HG03342 (cell line): ENCODE data around the gene PEMT.
"Not testable (repeated sequence)": the region's sequence is repeated elsewhere in the genome, so short reads cannot be mapped to it uniquely, and the experiment has no call there.

Source experiments
- ATAC-seq: cut with Tn5 transposase; IDR thresholded peaks from one replicate; pipeline ENCODE4 v1.9.1; 2021; ENCODE audit warnings: mild to moderate bottlenecking, moderate library complexity; ENCODE audit not compliant: unreplicated experiment

PEMT gene

DNA sequence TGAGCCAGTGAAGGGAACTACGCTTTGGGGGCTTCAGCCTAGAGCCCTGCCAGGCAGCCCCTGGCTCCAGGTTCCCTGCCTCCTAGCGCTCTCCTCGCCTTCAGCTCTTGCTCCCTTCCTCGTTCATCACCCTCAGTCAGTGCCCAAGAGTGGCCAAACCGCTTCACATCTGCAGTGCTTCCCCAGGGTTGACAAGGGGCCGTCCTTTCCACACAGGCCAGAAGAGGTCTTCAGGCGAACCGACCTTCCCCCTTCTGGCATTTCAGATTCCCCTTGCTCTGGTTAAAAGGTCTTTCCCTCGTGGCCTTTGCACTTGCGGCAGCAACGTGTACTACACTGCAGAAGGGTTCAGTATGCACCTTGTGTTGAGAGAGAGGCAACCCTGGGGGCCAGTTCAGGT, 99.4 kb downstream of the PEMT start:
- ATAC-seq = no peak

DNA sequence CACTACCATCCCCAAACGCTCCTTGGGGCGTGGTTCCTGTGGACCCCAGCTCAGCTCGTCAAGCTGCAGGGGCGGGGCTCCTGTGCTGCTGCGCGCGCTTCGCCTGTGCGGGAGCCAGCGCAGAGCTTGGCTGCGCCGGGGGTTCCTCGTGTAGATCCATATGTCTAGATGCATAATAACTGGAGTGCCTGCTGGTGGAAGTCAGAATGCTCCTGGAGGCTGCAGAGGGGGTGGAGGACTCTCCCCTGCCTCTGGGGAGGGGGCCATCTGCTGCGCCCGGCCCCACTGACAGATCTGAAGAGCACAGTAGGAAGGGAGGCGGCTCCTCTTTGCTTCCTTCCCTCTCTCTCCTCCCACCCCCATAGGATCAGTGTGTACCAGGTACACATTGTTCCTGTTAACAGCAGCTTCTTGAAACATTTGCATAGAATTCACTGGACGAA, 99.9 kb downstream of the PEMT start:
- ATAC-seq = no peak

DNA sequence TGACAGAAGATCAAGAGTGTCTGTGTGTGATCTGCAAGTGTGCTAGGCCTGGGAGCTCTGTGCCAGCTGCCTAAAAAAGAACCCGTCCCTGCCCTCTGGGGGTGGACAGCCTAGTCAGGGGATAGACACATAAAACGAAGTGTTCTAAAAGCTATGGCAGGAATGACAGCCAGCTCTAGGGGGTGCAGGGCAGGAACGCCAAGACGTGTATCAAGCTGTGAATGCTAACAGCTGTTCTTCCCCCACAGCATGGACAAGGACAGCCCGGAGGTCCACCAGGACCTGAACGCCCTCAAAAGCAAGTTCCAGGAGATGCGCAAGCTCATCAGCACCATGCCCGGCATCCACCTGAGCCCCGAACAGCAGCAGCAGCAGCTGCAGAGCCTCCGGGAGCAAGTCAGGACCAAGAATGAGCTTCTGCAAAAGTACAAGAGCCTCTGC, 100.5 kb downstream of the PEMT start:
- ATAC-seq = no peak

DNA sequence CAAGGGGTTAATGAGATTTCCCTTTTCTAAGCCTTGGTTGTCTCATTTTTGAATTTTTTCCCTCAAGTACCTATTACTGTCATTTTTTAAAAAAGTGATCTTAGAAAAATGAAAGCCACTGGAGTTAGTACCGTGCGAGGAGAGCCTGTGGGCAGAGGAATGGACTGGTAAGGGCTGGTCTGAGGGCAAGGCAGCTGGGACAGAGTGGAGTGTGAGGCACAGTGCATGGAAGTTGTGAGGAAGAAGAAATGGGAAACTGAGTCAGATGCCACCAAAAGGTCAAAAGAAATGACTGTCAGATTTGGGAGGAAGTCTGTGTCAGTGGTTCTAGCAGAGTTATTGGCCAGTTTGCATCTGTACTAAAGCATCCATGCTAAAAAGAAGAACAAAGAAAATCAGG, 103.5 kb downstream of the PEMT start:
- ATAC-seq = no peak

DNA sequence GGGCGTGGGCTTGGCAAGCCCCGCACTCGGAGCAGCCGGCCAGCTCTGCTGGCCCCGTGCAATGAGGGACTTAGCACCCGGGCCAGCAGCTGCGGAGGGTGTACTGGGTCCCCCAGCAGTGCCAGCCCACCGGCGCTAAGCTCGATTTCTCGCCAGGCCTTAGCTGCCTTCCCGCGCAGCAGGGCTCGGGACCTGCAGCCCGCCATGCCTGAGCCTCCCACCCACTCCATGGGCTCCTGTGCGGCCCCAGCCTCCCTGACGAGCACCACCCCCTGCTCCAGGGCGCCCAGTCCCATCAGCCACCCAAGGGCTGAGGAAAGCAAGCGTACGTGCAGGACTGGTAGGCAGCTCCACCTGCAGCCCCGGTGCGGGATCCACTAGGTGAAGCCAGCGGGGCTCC, 105.1 kb downstream of the PEMT start:
- ATAC-seq = not testable (repeated sequence)

DNA sequence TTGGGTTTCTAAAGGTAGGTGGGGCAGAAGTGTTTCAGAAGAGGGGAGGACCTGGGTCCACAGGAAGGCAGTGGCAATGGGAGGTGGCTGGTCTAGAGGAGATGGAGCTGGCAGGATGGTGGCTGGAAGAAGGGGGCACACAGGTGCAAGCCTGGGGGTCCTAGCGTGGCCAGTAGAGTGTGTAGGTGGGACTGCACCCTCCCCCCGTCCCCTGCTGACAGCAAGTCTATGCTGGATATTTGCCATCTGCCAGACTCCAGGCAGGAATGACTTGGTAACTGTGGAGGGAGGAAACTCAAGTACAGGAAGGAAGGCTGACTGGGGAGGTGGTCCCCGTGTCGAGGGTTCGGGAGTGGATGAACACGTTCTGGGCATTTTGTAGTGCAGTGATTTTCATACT, 106.1 kb downstream of the PEMT start:
- no peak for ATAC-seq

DNA sequence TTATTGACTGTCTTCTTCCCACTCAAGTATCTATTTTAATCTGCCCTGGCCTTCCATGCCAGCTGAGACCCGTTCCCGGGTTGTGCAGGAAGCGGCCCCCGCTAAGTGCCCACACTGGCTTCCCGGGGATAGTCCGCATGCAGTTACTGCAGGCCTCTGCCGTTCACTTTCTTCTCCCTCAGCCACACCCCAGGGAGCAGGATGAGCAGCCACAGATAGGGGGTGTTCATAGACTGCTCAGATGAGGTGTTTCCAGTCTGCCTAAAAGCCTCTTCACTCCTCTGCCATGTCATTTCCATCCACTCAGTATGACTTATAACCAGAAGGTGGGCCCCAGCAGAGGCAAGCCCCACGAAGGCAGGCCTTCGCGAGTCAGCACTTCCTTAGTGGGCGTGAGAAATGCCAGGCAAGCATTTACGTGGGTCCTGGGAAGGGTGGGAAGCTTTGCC, 107.0 kb downstream of the PEMT start:
- no peak for ATAC-seq

DNA sequence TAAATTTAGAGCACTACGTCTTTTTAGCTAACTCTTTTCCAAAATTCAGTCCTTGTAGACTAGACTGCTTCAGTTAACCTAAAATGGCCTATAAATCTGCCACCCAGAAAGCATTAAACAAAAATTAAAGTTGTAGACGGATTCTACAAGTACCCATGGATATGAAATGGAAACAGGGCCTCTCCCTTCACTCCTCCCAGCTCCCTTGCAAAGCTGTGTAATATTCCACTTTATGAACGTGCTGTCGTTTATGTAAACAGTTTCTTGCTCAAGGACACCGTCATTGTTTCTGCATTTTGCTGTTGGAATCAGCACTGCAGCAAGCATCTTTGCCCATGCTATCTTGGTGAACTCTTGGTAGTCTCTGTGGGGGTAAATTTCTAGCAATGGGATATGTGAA, 109.6 kb downstream of the PEMT start:
- no peak for ATAC-seq

DNA sequence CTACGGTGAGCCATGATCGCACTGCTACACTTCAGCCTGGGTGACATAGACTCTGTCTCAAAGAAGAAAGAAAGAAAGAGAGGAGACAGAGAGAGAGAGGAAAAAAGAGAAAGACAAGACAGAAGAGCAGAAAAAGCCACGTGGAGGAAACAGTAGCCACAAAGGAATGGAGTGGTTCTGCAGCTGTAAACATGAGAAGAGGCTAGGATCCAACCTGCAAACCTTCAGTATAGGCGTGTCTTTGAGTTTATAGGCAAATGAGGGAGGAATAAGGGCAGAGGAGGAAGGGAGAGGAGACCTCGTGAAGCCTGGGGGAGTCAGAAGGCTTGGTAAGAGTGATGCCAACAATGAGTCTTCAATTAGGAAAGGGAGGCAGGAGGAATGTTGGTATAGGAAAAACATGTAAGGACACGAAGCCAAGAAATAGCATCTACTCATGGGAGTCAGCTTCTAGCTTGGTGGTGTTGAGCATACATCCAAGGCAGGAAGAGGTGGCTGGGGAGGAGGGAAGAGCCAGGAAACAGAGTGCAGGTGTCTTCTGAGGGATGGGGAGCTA, 110.8 kb downstream of the PEMT start:
- no peak for ATAC-seq

DNA sequence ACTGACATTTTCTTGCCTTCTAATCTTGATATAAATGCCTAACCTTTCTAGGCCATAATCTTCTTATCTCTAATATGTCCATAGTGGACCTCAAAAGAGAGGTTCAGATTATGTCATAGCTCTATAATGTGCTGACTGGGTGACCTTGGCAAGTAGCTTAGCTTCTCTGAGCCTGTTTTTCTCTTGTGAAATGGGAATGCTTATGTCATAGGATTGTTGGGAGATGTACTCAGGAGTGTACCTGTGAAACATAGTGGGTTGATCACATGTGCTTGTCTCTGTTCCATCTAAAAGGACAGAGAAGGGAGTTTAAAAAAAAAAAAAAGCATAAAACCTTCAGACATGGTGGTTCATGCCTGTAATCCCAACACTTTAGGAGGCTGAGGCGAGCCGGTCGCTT, 112.3 kb downstream of the PEMT start:
- no peak for ATAC-seq

DNA sequence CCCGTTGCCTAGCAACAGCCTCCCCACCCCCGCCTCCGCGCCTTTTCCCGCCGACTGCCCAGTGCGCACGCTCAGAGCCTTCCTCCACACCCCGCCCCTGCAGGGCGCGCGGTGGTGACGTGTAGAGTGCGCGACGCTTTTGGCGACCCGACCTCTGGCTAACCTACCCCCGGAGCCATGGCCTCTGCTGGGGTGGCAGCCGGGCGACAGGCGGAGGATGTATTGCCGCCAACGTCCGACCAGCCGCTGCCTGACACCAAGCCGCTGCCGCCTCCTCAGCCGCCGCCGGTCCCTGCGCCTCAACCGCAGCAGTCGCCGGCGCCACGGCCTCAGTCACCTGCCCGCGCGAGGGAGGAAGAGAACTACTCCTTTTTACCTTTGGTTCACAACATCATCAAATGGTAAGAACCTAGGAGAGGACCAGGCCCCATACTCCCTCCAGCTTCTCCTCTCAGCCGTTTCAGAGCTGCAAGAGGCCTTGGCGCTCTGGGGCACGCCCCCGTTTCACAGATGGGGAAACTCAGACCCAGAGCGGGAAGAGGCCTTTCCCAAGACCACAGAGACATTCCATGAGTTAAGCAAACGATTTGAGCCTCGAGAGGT, 114.5 kb downstream of the PEMT start, which contains the start of gene MED9:
Gene MED9 (plus strand): TSS at position 136 of the 603 bp plus-strand sequence. CDS start 42 bp downstream, at position 178.
- ATAC-seq = peak; percentile 78

DNA sequence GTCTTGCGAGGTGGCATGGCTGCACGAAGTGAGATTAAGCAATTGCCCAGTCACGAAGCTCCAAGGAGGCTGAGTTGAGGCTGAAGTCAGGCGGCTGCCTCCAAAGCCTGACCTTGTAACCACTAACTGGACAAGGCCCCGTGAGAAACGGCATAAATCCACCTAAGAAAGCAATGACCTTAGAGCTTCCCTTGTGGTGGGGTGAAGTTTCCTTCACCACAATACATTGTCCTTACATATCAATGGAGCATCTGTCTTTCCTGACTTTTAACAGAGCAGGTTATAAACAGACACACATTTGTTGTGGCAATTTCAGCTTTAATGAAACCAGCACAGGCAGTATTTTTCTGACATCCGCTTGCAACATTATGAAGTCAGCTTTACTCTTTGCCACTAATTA, 117.2 kb downstream of the PEMT start:
- ATAC-seq = no peak

DNA sequence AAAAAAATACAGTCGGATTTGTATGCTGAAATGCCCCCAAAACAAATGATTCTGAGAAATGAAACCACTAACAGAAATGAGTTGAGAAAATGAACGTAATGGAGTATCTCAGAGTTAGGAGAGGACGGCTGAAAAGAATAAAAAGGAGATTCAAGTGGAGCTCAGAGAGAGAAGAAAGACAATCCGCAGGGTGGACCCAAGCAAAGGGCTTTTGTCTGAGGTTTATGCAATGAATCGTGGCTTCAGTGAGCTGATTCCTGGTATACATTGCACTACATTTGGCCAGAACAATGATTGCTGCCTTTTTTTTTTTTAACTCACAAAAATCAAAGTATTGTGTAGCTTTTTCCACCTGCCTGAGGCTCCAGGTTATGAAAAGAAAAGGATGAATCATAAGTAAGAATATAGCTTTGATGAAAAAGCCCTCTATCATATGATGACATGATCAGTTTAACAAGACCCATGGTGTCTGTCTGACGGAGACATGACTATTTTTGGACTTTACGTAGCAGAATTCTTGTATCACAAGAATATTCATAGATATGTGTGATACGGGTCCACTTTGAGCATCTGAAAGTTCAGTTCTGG, 119.1 kb downstream of the PEMT start:
- no peak for ATAC-seq

DNA sequence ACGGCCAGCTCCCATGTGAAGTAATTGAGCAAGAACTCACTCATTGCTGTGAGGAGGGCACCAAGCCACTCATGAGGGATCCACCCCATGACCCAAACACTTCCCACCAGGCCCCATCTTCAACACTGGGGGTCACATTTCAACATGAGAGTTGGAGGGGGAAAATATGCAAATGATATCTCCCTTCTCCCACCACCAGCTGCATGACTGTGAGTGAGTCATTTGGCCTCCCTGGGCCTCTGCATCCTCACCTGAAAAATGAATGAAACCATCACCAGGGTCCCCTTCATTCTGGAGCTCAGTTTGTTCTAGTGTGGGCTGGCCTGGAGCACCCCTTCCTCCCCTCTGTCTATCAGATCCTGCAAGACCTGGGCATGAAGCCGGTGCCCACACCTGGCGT, 121.5 kb downstream of the PEMT start:
- no peak for ATAC-seq

DNA sequence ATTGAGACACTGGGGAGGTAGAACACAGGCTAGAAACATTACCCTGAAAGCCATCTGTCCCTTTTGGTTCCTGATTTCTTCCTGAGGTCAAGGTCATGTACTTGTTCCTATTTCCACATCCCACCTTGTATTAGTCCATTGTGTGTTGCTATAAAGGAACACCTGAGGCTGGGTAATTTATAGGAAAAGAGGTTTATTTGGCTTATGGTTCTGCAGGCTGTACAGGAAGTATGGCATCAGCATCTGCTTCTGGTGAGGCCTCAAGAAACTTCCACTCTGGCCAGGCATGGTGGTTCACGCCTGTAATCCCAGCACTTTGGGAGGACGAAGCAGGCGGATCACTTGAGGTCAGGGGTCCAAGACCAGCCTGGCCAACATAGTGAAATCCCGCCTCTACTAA, 122.2 kb downstream of the PEMT start:
- no peak for ATAC-seq

DNA sequence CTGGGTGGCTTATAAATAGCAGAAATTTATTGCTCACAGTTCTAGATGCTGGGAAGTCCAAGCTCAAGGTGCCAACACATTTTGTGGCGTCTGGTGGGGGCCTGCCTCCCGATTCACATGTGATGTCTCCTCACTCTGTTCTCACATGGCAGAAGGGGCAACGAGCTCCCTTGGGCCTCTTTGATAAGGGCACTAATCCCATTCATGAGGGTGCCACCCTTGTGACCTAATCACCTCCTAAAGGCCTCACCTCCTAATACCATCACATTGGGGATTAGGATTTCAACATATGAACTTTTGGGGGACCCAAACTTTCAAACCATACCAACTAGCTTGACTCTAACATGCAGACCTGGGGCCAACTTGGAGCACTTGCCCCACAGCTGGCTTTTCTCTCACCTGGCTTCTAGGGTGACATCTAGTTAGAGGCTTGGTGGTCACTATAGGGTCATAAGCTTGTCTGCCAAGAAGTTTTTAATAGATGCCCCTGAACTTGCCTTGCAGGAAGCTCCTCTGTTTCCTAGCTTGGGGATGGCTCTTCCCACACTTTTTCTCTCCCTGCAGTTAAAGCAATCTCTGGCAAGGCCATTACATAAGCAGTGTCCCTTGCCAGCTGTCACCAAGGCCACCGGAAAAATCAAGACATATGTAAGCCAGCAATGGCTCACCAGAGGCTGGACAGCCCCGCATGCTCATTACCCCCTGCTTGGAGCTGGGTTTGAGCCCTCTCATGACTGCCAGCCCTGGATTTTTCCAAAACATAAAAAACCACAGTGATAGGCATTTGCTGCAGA, 123.1 kb downstream of the PEMT start:
- ATAC-seq = no peak

DNA sequence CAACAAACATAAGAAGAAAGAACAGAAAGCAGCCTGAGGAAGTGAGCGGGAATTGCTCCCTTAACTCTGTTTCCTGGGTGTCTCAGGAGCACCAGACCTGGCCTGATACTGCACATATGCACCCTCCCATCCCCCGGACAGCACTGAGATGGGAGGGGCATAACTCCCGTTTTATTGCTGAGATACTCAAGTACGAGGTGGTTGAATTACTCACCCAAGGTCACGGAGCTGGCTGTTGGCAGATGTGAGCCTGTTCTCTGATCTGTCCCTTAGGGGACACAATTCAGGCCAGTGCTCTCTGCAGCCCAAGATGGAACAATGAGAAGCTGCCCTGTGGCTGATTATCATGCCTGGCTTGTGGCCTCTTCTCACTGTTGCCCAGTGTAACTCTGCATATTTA, 123.8 kb downstream of the PEMT start:
- ATAC-seq = no peak

DNA sequence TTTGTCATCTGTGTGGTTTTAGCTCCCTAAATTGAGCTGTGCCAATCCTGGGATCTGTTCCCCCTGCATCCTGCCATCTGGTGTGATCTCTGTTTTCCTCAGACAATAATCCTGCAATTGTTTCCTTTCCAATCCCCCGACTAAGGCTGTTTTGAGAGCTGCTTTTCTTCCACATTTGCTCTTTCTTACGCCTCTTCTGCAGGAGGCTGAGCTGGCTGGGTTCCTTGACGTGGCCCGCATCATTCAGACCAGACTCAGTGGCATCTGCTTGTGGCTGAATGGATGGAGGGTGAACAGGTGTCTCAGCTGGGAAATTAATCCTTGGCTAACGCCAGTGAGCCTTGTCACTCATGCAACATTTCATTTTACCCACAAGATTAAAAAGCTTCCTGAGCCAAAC, 124.5 kb downstream of the PEMT start:
- no peak for ATAC-seq

DNA sequence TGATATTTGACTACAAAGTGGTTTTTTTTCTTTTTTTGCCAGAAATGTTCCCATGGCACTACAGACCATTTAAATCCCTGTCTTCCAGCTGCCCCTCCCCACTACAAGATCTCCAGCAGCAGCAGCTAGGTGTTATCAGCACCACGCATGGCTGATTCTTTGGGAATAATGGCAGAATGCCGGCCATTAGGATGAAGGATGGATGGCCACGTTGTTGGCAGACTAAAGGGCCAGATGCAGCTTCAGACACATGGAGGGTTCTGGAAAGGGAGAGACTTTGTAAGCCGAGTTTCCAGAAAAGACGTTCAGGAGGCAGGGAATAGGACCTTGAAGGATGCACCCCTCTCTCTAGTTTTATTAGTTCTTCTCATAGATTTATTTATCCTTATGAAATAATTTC, 125.0 kb downstream of the PEMT start:
- no peak for ATAC-seq

DNA sequence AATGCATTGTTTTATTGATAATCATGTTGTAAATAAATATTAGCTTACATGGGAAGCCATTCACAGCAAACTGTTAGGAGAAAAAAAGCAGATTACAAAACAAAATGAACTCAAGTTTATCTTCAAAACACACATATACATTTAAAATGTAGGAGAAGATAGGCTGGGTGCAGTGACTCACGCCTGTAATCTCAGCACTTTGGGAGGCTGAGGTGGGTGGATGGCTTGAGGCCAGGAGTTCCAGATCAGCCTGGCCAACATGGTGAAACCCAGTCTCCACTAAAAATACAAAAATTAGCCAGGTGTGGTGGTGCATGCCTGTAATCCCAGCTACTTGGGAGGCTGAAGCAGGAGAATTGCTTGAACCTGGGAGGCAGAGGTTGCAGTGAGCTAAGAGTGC, 125.6 kb downstream of the PEMT start:
- not testable (repeated sequence) for ATAC-seq

DNA sequence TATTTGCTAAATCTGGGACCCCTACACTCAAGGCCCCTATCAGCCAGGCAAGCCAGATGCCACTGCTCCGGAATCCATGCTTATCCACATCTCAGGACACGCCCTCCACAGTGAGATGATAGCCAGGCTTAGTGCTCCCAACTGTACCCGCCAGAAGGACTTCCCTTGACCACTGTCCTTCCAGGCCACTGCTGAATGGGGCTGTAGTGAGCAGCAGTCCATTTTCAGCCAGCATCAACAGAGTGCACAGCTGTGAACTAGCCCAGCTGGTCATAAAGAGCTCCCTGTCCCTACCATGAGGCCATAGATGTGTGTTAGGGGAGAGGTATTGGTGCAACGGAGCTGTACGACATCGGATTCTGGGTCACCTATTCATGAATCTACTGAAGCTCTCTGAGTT, 127.7 kb downstream of the PEMT start:
- no peak for ATAC-seq
